ENCODE results near the gene MPC1L. TPM values are rescaled to one million over a fixed set of nuclear protein-coding genes. Genes with fewer than 3 reads are reported as not detected.

The MPC1L gene
- total and polyA plus RNA-seq, 2 of the 4 experiments (the other 2 are of a cell fraction), result not detected

DNA sequence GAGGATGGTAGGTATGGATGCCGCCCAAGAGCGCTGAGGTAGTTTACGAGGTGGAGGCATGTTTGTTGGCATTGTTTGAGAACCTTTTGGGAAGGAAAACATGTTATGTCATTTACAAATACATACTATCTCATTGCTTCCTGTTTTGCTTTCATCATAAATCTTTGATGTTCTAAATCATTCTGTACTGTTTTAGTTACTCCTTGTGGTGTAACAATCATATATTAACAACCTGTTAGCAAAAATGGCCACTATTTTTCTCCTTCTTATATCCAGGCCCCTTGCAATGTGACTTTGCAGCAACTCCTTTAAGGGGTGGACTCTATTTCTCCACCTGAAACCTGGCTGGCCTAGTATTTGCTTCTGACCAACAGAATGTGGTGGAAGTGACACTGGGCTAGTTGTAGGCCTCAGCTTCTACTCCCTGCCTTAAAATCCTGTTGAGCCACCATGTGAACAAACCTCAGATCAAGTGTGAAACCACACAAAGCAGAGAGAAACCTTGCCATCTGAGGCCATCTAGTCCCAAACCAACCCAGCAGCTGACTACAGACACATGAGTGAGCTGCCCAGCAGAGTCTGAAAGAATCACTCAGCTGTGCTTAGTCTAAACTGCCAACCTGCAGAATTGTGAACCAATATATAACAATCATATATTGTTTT, 40.0 kb downstream of the MPC1L start:
- Histone ChIP-seq H2AFZ (replicated peaks; ENCODE audit: low read length, poor library complexity) (no peak overlapping the region), H4K5ac (ENCODE audit: low read depth, low read length) (no peak overlapping the region), H4K20me1 (ENCODE audit: insufficient read depth, low read length) (peaks cover 3% of the 10 kb centered on the region; the same call in 1 of the 2 replicates), H2AK5ac (ENCODE audit: low read depth, low read length) (no peak overlapping the region), H2BK15ac (ENCODE audit: low read depth, low read length) (no peak overlapping the region), H3K56ac (ENCODE audit: extremely low read depth, insufficient read depth, low read length) (no peak overlapping the region), H3K9me3 (ENCODE audit: control insufficient read depth, insufficient read depth, low read length) (no peaks in the 10 kb centered on the region), H2BK5ac (ENCODE audit: low read depth, low read length, poor library complexity, severe bottlenecking) (no peak overlapping the region), H3K27ac (ENCODE audit: insufficient read depth, low read length) (no peak overlapping the region), H4K91ac (ENCODE audit: insufficient read depth, low read depth, low read length) (no peak overlapping the region), H4K8ac (ENCODE audit: low read depth in 2 of 2, low read length in 2 of 2) (no peak overlapping the region), H2BK120ac (ENCODE audit: low read depth, low read length) (no peak overlapping the region), H3K4me2 (ENCODE audit: low read depth, low read length) (no peak overlapping the region), H3K36me3 (ENCODE audit: control insufficient read depth, insufficient read depth, low read length) (peaks cover 14% of the 10 kb centered on the region), H3K27me3 (ENCODE audit: control insufficient read depth, insufficient read depth, low read length) (peaks cover 2% of the 10 kb centered on the region; the same call in 1 of the 2 replicates), H2AK9ac (replicated peaks; ENCODE audit: low read depth, low read length, poor library complexity) (no peak overlapping the region), H3K23ac (ENCODE audit: low read depth, low read length) (no peak overlapping the region), H3K4me1 (ENCODE audit: control insufficient read depth, insufficient read depth, low read length) (no peaks in the 10 kb centered on the region), H3K14ac (replicated peaks; ENCODE audit: low read depth, low read length) (no peak overlapping the region), H3K4me3 (ENCODE audit: insufficient read depth, low read depth, low read length) (no peak overlapping the region), H2BK20ac (ENCODE audit: low read depth, low read length) (no peak overlapping the region), H3K9me1 (ENCODE audit: insufficient read depth, low read length) (no peaks in the 10 kb centered on the region), H3K79me1 (ENCODE audit: low read depth in 1 of 2, low read length in 2 of 2) (no peaks in the 10 kb centered on the region), H3K9ac (ENCODE audit: low read depth, low read length) (no peak overlapping the region), H3K18ac (ENCODE audit: low read depth, low read length) (no peak overlapping the region), H3K4ac (ENCODE audit: low read depth, low read length) (no peak overlapping the region)
- dilution Hi-C loops (cut with HindIII; ENCODE audit: low sequenced_read_pairs, unreplicated experiment), result no loop called here
- CTCF ChIA-PET, result interaction anchor here (1.0 to 1.4 kb wide), 3 partner anchors 11 to 132 kb away, joined by 3 to 4 read pairs (median 4); no protein-coding TSS in a partner anchor
- WGBS, 2 experiments (ENCODE audit: extremely low coverage in 2 of 2, insufficient read length in 1 of 2), result no CpG with 5 or more reads among the region's 3 CpGs
- POLR2A ChIA-PET (ENCODE audit: unreplicated experiment), result no interaction called here
- no TSS peak for BruUV-seq (replicated peaks)
- ATAC-seq (ENCODE audit: low read depth) (no peak), DNase-seq (no peak)
- in situ Hi-C loops (cut with MboI; ENCODE audit: low sequenced_read_pairs), result loop anchor here (25.0 kb wide), 1 partner anchor 574 kb away; no protein-coding TSS in a partner anchor
- intact Hi-C loops (cut with micrococcal nuclease), result no loop called here
- no peak for TF ChIP-seq POLR2A (IDR thresholded peaks at IDR 0.05; ENCODE audit: low read depth, low read length)
- no peak for TF ChIP-seq SMC3 (IDR thresholded peaks at IDR 0.05; ENCODE audit: low read depth, low read length)
- no peak for TF ChIP-seq RFX5 (IDR thresholded peaks at IDR 0.05; ENCODE audit: low read depth, low read length)
- TF ChIP-seq, protein P1, sequence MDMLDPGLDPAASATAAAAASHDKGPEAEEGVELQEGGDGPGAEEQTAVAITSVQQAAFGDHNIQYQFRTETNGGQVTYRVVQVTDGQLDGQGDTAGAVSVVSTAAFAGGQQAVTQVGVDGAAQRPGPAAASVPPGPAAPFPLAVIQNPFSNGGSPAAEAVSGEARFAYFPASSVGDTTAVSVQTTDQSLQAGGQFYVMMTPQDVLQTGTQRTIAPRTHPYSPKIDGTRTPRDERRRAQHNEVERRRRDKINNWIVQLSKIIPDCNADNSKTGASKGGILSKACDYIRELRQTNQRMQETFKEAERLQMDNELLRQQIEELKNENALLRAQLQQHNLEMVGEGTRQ (IDR thresholded peaks at IDR 0.05; ENCODE audit: low read depth, low read length), result no peak
- TF ChIP-seq, protein P2, sequence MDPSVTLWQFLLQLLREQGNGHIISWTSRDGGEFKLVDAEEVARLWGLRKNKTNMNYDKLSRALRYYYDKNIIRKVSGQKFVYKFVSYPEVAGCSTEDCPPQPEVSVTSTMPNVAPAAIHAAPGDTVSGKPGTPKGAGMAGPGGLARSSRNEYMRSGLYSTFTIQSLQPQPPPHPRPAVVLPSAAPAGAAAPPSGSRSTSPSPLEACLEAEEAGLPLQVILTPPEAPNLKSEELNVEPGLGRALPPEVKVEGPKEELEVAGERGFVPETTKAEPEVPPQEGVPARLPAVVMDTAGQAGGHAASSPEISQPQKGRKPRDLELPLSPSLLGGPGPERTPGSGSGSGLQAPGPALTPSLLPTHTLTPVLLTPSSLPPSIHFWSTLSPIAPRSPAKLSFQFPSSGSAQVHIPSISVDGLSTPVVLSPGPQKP (IDR thresholded peaks at IDR 0.05; ENCODE audit: borderline replicate concordance, low read depth, low read length), result no peak
- no peak for TF ChIP-seq MXI1 (IDR thresholded peaks at IDR 0.05; ENCODE audit: borderline replicate concordance, low read depth, low read length)
- no peak for TF ChIP-seq FOS (IDR thresholded peaks at IDR 0.05; ENCODE audit: low read depth, low read length)
- TF ChIP-seq MAFK (IDR thresholded peaks at IDR 0.05; ENCODE audit: low read depth, low read length), result no peak
- TF ChIP-seq CEBPB (IDR thresholded peaks at IDR 0.05; ENCODE audit: low read depth, low read length), result no peak
- TF ChIP-seq CHD1 (IDR thresholded peaks at IDR 0.05; ENCODE audit: low read depth, low read length), result no peak
- TF ChIP-seq NFE2L2 (IDR thresholded peaks at IDR 0.05; ENCODE audit: low read depth, low read length), result no peak
- TF ChIP-seq, protein P3, sequence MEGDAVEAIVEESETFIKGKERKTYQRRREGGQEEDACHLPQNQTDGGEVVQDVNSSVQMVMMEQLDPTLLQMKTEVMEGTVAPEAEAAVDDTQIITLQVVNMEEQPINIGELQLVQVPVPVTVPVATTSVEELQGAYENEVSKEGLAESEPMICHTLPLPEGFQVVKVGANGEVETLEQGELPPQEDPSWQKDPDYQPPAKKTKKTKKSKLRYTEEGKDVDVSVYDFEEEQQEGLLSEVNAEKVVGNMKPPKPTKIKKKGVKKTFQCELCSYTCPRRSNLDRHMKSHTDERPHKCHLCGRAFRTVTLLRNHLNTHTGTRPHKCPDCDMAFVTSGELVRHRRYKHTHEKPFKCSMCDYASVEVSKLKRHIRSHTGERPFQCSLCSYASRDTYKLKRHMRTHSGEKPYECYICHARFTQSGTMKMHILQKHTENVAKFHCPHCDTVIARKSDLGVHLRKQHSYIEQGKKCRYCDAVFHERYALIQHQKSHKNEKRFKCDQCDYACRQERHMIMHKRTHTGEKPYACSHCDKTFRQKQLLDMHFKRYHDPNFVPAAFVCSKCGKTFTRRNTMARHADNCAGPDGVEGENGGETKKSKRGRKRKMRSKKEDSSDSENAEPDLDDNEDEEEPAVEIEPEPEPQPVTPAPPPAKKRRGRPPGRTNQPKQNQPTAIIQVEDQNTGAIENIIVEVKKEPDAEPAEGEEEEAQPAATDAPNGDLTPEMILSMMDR (conservative IDR thresholded peaks at IDR 0.05; ENCODE audit: low read depth, low read length), result no peak
- no peak for TF ChIP-seq RAD21 (IDR thresholded peaks at IDR 0.05; ENCODE audit: low read length)
- no peak for TF ChIP-seq BHLHE40 (IDR thresholded peaks at IDR 0.05; ENCODE audit: low read depth, low read length)
- TF ChIP-seq MAZ (IDR thresholded peaks at IDR 0.05; ENCODE audit: borderline replicate concordance, low read depth, low read length), result no peak
- no peak for TF ChIP-seq RCOR1 (IDR thresholded peaks at IDR 0.05; ENCODE audit: insufficient replicate concordance, low read length)

Measured in IMR-90 (cell line).